HG03095 (cell line): ENCODE data around the gene SPATA31C1.
"Not testable (repeated sequence)": the region's sequence is repeated elsewhere in the genome, so short reads cannot be mapped to it uniquely, and the experiment has no call there.

Experiments
- ATAC-seq: cut with Tn5 transposase; IDR thresholded peaks from one replicate; pipeline ENCODE4 v1.9.1; 2021; ENCODE audit warnings: moderate library complexity; ENCODE audit not compliant: unreplicated experiment

The SPATA31C1 gene

DNA sequence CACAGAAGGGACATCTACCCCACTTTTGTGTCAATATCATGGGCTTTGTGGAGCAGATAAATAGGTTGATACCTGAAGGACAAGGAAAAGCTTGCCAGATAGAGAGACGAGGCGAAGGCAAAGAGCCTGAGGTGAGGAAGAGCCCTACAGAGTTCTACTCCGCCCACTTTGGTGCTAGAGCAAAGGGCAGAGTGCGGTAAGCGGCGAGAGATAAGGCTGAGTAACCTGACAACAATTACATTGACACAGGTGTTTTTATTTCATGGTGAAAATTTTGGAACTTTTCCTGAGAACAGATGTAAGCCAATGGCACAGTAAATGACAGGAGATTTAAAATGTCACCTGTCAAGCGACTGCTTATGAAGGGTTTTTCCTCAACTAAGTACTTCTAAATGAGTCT lies 16.7 kb downstream of the SPATA31C1 start:
- not testable (repeated sequence) for ATAC-seq

DNA sequence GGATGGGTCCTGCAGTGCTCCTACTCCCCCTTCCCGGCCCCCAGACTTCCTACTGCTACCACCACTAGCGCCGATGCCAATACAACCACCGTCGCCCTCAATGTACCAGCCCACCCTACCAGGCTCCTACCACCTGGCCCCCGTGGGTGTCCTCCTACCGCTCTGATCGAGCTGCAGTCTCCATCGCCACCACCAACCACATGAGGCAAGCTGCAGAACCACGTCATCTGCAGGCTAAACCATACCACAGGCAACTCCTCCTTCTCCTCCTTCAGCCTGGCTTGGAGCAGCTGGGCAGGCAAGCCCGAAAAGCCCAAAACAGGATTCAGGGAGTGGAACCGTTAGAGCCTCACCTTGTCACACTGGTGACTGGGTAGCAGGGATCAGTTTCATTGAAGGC lies 19.6 kb downstream of the SPATA31C1 start:
- ATAC-seq: not testable (repeated sequence)

- ATAC-seq: not testable (repeated sequence)
These were observed 20.2 kb downstream of the SPATA31C1 start for GRCh38 chr9:87937918-87938317.

GRCh38 chr9:87938336-87938735 lies 20.6 kb downstream of the SPATA31C1 start:
- not testable (repeated sequence) for ATAC-seq

- not testable (repeated sequence) for ATAC-seq
These were observed 21.3 kb downstream of the SPATA31C1 start for GRCh38 chr9:87939096-87939495.

- no peak for ATAC-seq
These were observed 26.3 kb downstream of the SPATA31C1 start for GRCh38 chr9:87944096-87944495.

DNA sequence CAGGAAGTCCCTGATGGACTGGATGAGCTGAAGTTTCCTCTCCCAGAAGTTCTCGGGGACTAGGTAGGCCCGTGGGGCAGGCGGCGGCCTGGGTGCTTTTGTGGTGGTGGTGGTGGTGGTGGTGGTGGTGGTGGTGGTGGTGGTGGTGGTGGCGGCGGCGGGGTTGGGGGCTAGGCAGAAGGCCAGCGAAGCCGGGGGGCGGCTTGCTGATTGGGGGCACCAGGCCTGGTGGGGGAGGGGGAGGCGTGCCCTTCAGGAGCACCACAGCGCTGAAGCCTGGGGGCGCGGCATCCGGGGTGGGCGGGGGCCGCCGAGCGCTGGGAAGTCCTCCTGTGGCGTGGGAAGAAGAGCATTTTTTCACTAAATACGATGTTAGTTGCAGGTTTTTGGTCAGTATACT lies 26.9 kb downstream of the SPATA31C1 start:
- ATAC-seq: no peak

GRCh38 chr9:87950296-87950695 lies 32.5 kb downstream of the SPATA31C1 start:
- no peak for ATAC-seq

- ATAC-seq: no peak
These were observed 33.2 kb downstream of the SPATA31C1 start for GRCh38 chr9:87950765-87951488.

DNA sequence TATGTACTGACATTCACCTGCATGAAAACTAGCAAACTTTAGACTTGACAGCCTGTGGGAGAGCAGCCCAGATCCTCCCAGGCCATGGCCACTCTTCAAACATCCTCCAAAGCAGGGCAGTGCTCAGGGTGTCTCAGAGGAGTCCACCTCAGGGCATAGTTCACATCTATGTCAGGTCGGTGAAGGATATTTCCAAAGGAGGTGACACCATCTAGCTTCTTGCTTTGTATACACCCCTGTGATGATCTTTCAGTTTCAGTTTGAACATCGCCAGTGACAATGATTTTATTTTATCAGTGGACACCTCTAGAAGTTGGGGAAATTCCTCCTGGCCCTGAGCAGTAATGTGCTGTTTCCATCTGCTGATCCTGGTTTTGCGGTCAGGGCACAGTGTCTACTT lies 36.5 kb downstream of the SPATA31C1 start:
- no peak for ATAC-seq

- no peak for ATAC-seq
These were observed 40.1 kb downstream of the SPATA31C1 start for GRCh38 chr9:87957839-87958238.

DNA sequence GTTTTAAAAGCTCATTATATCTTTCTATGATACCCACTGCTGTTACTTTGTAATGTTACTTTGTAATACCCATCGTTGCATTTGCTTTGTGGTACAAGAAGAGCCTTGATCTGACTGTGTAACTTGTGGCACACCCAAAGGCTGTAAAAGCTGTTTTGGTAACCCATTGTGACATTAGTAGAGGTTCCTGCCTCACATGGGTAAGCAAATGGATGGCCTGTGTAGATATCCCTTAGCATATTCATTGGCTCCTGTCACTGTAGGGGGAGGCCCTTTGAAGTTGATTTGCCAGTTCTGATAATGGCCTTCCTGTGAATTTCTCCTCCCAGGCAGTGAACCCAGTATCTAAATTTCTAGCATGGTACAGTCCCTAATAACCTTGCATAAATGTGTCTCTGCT lies 40.8 kb downstream of the SPATA31C1 start:
- no peak for ATAC-seq

DNA sequence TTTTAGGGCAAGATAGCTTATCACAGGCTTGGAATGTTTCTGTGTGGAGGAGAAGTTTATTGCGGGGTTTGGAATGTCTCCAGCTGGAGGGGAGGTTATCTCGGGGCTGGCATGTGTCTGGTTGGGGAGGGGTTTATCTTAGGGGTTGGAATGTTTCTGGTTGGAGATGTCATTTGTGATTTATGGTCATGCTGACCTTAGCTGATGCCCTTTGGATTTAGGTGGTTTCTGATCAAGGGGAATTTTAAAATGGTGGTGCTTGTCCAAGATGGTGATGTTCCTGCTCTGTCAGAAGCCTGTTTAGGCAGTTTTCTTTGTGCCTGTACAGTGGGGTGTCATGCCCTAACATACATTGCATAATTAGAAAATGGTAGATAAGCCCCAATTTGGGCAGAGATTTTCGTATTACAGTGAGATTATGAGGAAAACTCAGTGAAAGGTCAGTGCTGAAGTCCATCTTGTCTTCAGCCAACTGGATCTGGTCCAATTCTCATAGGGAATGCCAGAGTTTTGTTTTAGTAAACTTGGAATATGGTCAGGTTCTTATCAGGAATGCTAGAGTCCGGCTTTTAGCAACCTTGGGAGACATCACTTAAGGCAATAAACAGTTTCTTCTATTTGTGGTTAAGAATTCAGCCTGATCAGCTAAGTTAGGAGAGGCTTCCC lies 42.3 kb downstream of the SPATA31C1 start:
- no peak for ATAC-seq

DNA sequence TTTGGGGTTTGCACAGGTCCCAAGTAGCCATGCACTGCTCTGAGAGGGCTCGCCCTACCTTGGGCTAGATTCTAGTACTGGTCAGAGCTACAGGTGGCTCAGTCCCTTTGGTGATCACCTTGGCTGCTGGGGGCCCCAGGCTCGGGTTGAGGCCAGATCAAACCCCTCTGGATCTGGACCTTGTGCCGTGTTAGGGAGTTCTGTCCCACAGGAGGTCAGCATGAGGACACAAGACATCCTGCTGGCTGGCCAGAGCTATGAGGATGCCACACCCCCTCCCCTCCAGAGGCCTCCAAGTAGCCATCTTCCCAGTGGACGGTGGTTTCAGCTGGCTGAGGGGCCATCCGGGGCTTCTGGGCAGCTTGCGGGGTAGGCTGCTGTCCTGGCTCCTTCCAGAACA lies 46.0 kb downstream of the SPATA31C1 start:
- no peak for ATAC-seq

GRCh38 chr9:87964826-87965225 lies 47.1 kb downstream of the SPATA31C1 start:
- ATAC-seq: no peak

DNA sequence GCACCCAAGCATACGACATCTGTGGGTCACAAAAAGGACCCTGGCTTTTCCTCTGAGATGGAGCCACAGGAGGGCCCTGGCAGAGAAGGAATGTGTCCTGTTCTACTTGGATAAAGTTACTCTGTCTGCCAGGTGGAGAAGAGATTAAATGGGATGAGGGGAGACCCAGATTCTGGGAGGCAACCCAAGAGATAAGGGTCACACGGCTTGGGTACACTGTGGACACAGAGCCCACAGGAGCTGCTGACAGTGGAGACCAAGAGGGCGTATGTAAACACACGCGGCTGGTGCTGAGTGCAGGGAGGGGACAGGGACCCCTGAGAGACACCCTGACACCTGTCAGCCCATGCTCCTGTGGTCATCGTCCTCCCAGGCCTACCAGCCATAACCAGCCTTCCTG lies 50.4 kb downstream of the SPATA31C1 start:
- ATAC-seq: no peak

DNA sequence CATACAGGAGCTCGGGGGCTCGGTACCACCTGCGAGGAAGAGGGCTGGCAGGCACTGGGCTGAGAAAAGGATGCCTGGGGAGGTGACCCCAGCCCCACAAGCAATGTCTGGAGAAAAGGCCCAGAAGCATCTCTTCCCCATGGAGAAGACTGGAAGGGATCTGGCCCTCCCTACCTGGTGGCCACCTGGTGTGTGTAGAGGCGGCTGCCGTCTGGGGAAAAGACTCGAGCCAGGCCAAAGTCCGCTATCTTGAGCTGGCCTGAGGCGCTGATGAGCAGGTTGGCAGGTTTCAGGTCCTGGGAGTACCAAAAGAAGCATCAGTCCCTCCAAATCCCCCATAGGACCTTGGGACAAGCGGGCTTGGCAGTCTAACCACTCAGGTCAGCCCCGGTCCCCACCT lies 52.8 kb downstream of the SPATA31C1 start:
- no peak for ATAC-seq

GRCh38 chr9:87973122-87973521 lies 55.4 kb downstream of the SPATA31C1 start:
- no peak for ATAC-seq
